PC-9 (cell line): ENCODE data around the gene CHMP2A. TPM values are rescaled to one million over a fixed set of nuclear protein-coding genes. Genes with fewer than 3 reads are reported as not detected.
"Not testable (repeated sequence)": the region's sequence is repeated elsewhere in the genome, so short reads cannot be mapped to it uniquely, and the experiment has no call there.

Experiments used
- BruUV-seq: library from RNA; stranded (reverse); fragments of 400-500 nt; replicated peaks from 2 replicates; lab custom pipeline; 2021; lab: Mats Ljungman, UMichigan
- CTCF ChIA-PET: fragments of 300-600 bp; sonication (Branson Sonifier 250); formaldehyde crosslinking; loops from one replicate; lab custom pipeline; 2022; ENCODE audit warnings: antibody characterized with exemption; lab: Charles Lee
- POLR2A ChIA-PET: fragments of 300-600 bp; sonication (Branson Sonifier 250); formaldehyde crosslinking; loops from one replicate; lab custom pipeline; 2022; ENCODE audit warnings: antibody characterized with exemption; ENCODE audit not compliant: unreplicated experiment; lab: Charles Lee
- DNase-seq, 2 experiments: peaks; one replicate each; pipeline versions ENCODE4 v3.0.0 to v3.0.0-alpha.2; 2015 to 2022; ENCODE audit warnings: mixed read lengths in 1 of 2
- H2AFZ ChIP-seq: fragments of 200-600 bp; sonication (generic); 2 replicates; pipeline ENCODE4 v1.8.1; 2017; ENCODE audit warnings: antibody characterized with exemption
- H3F3A ChIP-seq: fragments of 200-600 bp; sonication (generic); 2 replicates; pipeline ENCODE4 v1.8.1; 2017; ENCODE audit warnings: antibody characterized with exemption, mild to moderate bottlenecking, low read depth; ENCODE audit not compliant: insufficient read depth
- H3K27ac ChIP-seq: fragments of 200-600 bp; sonication (generic); 2 replicates; pipeline ENCODE4 v1.6.1; 2016; ENCODE audit warnings: mixed run types
- H3K27me3 ChIP-seq: fragments of 200-600 bp; sonication (generic); 2 replicates; pipeline ENCODE4 v1.6.1; 2016; ENCODE audit warnings: low read depth, mixed run types; ENCODE audit not compliant: insufficient read depth
- H3K36me3 ChIP-seq: fragments of 200-600 bp; sonication (generic); 2 replicates; pipeline ENCODE4 v1.6.1; 2016; ENCODE audit warnings: low read depth, mixed run types
- H3K4me1 ChIP-seq: fragments of 200-600 bp; sonication (generic); replicated peaks from 2 replicates; pipeline ENCODE4 v1.6.1; 2016; ENCODE audit warnings: mixed run types; ENCODE audit not compliant: insufficient read depth
- H3K4me2 ChIP-seq: fragments of 200-600 bp; sonication (generic); 2 replicates; pipeline ENCODE4 v1.6.1; 2017; ENCODE audit warnings: mixed run types
- H3K4me3 ChIP-seq: fragments of 200-600 bp; sonication (generic); 2 replicates; pipeline ENCODE4 v1.6.1; 2016; ENCODE audit warnings: mixed run types
- H3K79me2 ChIP-seq: fragments of 200-600 bp; sonication (generic); 2 replicates; pipeline ENCODE4 v1.6.1; 2017; ENCODE audit warnings: low read depth, mixed run types
- H3K9me2 ChIP-seq: fragments of 200-600 bp; sonication (generic); 2 replicates; pipeline ENCODE4 v1.8.1; 2017; ENCODE audit warnings: mild to moderate bottlenecking; ENCODE audit not compliant: insufficient read depth
- H3K9me3 ChIP-seq: fragments of 200-600 bp; sonication (generic); 2 replicates; pipeline ENCODE4 v1.8.1; 2016; ENCODE audit warnings: low read depth; ENCODE audit not compliant: insufficient read depth
- H4K20me1 ChIP-seq: fragments of 200-600 bp; sonication (generic); 2 replicates; pipeline ENCODE4 v1.8.1; 2017; ENCODE audit not compliant: insufficient read depth
- EZH2 ChIP-seq: fragments of 200-600 bp; sonication (generic); IDR thresholded peaks from 2 replicates; pipeline ENCODE4 v1.8.0; 2017; ENCODE audit warnings: antibody characterized with exemption, low read depth
- intact Hi-C: fragments of 100-400 bp; cut with micrococcal nuclease; formaldehyde crosslinking; loops from one replicate; pipeline ENCODE4 v1.10.0; 2022; ENCODE audit not compliant: unreplicated experiment
- total RNA-seq: library from RNA; stranded (reverse); gene quantifications from 2 replicates; pipeline ENCODE4 v1.2.3, GENCODE V29; 2021
- TF ChIP-seq, protein P1 (sequence below): fragments of 200-600 bp; sonication (generic); conservative IDR thresholded peaks from 2 replicates; pipeline ENCODE4 v1.6.1; 2017; ENCODE audit warnings: mixed run types, antibody characterized with exemption, mild to moderate bottlenecking, moderate library complexity

The CHMP2A gene
- total RNA-seq, 1 experiment from 2014 or later, result 149 TPM

DNA sequence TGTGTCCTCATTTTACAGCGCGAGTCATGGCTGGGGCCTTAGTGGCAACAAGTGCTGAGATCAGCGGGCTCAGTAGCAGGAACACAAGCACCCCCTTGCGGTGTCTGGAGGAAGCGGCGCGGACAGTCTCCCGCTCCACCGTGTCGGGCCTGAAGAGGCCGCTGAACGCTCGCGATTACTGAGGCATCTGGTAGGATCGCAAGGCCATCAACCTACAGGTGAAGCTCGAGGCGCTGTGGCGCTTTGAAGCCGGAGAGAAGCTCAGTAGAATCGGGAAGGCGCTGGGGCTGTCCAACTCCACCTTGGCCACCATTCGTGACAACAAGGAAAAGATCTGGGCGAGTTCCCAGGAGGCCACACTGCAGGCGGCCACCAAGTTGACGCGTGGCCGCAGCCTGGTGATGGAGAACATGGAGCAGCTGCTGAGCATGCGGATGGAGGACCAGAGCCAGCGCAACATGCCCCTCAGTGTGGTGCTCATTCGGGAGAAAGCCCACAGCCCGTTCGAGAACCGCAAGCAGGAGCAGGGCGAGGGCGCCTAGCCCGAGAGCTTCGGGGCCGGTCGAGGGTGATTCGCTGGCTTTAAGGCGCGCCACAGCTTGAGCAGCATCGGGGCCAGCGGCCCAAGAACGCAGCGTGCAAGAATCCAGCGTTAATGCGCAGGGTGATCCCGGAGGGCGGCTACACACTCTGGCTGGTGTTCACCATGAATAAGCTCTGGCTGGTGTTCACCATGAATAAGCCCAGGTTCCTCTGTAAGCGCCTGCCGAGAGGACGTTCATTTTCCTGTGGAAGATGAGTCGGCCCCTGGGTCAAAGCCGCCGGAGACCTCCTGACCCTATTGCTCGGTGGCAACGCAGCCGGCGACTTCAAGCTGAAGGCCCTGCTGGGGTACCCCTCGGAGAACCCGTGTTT lies 26.6 kb upstream of the CHMP2A start:
- Histone ChIP-seq H3K9me2 (no peaks in the 10 kb centered on the region), H3K4me2 (no peak overlapping the region), H3K79me2 (no peaks in the 10 kb centered on the region), H3K27ac (no peak overlapping the region), H2AFZ (no peak overlapping the region), H3K36me3 (no peaks in the 10 kb centered on the region), H3K4me1 (no peaks in the 10 kb centered on the region), H4K20me1 (no peaks in the 10 kb centered on the region), H3K27me3 (no peaks in the 10 kb centered on the region), H3K9me3 (no peaks in the 10 kb centered on the region), H3F3A (no peaks in the 10 kb centered on the region), H3K4me3 (no peak overlapping the region)
- ChIA-PET CTCF (no interaction called here), POLR2A (no interaction called here)
- no TSS peak for BruUV-seq
- no peak for TF ChIP-seq EZH2
- TF ChIP-seq, protein P1, sequence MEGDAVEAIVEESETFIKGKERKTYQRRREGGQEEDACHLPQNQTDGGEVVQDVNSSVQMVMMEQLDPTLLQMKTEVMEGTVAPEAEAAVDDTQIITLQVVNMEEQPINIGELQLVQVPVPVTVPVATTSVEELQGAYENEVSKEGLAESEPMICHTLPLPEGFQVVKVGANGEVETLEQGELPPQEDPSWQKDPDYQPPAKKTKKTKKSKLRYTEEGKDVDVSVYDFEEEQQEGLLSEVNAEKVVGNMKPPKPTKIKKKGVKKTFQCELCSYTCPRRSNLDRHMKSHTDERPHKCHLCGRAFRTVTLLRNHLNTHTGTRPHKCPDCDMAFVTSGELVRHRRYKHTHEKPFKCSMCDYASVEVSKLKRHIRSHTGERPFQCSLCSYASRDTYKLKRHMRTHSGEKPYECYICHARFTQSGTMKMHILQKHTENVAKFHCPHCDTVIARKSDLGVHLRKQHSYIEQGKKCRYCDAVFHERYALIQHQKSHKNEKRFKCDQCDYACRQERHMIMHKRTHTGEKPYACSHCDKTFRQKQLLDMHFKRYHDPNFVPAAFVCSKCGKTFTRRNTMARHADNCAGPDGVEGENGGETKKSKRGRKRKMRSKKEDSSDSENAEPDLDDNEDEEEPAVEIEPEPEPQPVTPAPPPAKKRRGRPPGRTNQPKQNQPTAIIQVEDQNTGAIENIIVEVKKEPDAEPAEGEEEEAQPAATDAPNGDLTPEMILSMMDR, result no peak
- intact Hi-C loops, result no loop called here
- no peak for DNase-seq

DNA sequence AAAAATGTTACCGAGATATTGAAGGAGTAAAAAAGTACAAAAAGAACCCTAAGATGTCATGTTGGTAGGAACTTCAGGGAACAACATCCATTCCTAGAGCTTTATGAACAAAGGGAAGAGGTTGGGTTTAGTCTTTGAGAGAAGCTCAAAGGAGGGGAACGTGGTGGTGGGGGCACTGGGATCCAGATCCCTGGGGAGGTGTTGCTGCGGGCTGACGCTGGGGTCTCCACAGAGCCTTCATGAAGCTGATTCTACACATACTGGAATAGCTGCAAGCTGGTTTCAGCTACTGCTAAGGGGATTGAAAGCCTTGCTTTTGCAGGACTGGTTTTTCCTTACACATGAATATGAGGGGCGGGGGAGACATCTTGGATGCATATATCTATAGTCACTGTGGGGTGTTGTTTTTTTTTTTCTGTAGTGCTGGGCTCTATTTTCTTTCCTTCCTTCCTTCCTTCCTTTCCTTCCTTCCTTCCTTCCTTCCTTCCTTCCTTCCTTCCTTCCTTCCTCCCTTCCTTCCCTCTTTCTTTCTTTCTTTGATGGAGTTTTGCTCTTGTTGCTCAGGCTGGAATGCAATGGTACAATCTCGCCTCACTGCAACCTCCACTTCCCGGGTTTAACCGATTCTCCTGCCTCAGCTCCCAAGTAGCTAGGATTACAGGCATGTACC lies 24.7 kb upstream of the CHMP2A start:
- no TSS peak for BruUV-seq
- H4K20me1 ChIP-seq, result no peaks in the 10 kb centered on the region
- CTCF ChIA-PET, result no interaction called here
- no peaks in the 10 kb centered on the region for H3K9me2 ChIP-seq
- no peak overlapping the region for H3K27ac ChIP-seq
- no peak overlapping the region for H2AFZ ChIP-seq
- intact Hi-C loops, result no loop called here
- POLR2A ChIA-PET, result no interaction called here
- H3K4me2 ChIP-seq, result no peak overlapping the region
- no peaks in the 10 kb centered on the region for H3K27me3 ChIP-seq
- DNase-seq, result no peak
- H3K4me1 ChIP-seq, result no peaks in the 10 kb centered on the region
- no peak for TF ChIP-seq EZH2
- TF ChIP-seq, protein P1, result no peak
- no peaks in the 10 kb centered on the region for H3K9me3 ChIP-seq
- no peaks in the 10 kb centered on the region for H3K36me3 ChIP-seq
- H3K4me3 ChIP-seq, result no peak overlapping the region
- H3F3A ChIP-seq, result no peaks in the 10 kb centered on the region
- no peaks in the 10 kb centered on the region for H3K79me2 ChIP-seq

DNA sequence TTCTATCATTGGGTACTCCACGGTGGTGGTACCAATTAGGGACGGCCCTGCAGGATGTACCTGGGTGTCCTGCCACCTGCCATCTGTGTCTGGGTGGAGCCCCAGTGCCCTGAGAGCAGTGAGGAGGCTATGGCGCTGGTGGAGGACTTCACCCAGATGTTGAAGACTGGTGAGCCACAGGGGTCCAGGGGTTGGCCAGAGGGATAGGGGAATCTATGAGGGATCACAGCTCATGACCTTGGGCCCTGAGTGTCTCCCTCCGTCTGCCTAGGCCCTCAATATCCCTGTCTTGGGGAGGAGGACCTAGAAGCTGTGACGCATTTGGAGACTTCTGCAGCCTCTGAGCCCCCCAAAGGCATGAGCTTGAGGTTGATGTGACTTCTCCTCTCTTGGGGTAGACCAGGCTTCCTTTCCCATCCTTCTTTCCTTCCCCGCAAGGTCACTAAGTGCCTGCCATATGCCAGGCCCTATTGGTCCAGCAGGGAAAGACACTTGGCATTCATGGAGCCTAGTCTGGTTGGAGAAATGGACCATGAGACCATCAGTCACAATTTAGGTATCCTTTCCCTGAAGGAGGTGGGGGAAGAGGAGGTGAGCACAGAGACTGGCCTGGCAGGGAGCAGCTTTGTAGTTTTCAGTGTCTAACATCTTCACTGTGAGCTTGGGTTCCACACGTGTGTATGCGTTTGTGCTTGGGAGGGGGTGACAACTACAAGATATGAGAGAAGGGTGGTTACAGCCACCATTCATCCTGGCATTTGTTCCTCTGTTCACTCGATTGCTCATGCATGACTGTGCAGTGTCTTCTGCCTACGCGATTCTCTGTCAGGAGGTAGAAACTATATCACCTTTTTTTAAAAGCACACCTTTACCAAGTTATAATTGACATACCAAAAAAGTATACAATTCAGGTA lies 23.4 kb upstream of the CHMP2A start:
- Histone ChIP-seq H3F3A (no peaks in the 10 kb centered on the region), H3K4me1 (no peaks in the 10 kb centered on the region), H3K79me2 (no peaks in the 10 kb centered on the region), H3K9me3 (no peaks in the 10 kb centered on the region), H3K4me3 (no peak overlapping the region), H3K36me3 (no peaks in the 10 kb centered on the region), H2AFZ (no peak overlapping the region), H3K4me2 (no peak overlapping the region), H3K27ac (no peak overlapping the region), H3K9me2 (no peaks in the 10 kb centered on the region), H3K27me3 (no peaks in the 10 kb centered on the region), H4K20me1 (no peaks in the 10 kb centered on the region)
- POLR2A ChIA-PET, result no interaction called here
- TF ChIP-seq, protein P1, result no peak
- TF ChIP-seq EZH2, result no peak
- intact Hi-C loops, result no loop called here
- no peak for DNase-seq
- CTCF ChIA-PET, result no interaction called here
- BruUV-seq, result no TSS peak

DNA sequence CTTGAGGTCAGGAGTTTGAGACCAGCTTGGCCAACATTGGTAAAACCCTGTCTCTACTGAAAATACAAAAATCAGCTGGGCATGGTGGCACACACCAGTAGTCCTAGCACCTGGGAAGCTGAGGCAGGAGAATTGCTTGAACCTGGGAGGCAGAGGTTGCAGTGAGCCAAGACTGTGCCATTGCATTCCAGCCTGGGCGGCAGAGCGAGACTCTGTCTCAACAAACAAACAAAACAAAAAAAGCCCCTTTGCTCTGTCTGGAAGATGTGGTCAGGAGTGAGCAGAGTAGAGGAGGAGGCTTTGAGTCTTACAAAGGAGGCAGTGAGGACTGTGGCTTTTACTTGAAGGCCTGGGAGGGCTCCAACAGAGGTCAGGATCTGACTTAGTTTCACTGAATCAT lies 22.7 kb upstream of the CHMP2A start:
- H3K27me3 ChIP-seq, H3K9me2 ChIP-seq, H3K4me3 ChIP-seq, H2AFZ ChIP-seq, CTCF ChIA-PET, DNase-seq, H3K79me2 ChIP-seq, H4K20me1 ChIP-seq, POLR2A ChIA-PET, H3K4me2 ChIP-seq, intact Hi-C loops, BruUV-seq, H3K27ac ChIP-seq, H3K36me3 ChIP-seq, H3F3A ChIP-seq, H3K4me1 ChIP-seq, H3K9me3 ChIP-seq: not testable (repeated sequence)
